Activated T-helper 1 cell treated with Interleukin-2 at 50 U/mL for 16 hours (primary cell): ENCODE results near the gene NAALADL2.

ENCODE experiments used
- DNase-seq: peaks from one replicate; pipeline ENCODE4 v3.0.0-alpha.2; 2020; ENCODE audit warnings: low read depth

The NAALADL2 gene

DNA sequence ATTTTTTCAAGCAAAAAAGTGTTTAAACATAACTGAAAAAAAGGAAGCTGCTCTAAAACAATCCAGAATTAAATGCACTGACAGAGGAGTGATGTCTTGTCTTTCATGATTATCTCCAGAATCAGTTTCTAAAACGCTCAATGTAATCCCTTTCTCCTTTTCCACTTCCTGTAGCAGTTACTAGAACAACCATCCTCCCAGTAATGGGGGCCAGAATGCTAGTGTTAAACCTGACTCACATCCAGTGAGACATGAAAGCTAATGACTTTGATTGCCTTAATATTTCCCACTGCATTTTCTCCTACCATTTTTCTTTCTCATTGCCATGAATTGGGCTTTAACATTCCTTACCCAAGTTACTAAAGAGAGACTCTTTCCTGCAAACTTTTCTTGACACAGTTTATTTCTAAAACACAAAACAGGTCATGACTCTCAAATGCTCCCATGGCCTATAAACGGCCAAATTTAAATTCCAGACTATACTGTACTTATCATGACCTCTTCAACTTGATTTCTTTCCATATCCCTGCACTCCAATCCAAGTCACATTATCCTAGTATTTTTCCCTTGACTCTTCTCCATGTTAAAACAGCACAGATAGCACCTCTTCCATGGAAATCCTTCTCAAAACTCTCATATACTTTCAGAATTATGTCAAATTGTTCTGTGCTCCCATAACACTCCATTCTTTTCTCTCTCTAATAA, 341.4 kb downstream of the NAALADL2 start:
- no peak for DNase-seq

DNA sequence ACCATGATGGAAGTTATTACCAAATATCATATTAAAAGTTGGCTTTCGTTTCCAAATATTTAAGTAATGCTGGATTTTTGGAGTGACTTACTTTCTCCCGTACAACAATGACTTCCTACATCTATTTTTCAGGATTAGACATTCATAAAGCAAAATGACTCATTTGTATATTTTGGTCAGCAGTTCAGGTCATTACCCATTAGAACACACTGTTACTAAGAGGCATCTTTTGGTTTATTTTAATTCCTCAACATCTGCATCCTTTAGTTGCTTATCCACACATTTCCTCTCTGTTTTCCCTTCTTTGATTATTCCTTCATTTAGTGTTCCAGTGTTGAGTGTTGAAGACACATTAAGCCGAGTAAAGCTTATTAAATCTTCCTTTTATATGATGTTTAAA, 348.2 kb downstream of the NAALADL2 start:
- DNase-seq = no peak

DNA sequence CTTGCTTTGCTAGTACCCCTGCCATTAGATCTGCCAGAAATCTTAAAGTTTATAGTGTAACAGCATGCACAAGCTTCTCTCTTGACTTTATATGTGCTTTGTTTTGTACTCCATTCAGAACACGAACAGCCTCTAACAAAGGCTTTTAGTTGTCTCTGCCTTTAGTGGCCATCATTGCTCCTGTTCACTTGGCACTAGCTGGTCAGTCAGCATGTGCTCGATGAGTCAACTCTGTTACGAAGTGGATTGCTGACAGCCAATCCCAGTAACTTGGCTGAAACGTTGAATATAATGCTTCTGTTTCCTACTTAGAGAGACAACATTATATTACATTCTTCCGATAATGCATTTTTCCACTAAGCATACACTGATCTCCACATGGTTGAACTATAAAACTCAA, 349.2 kb downstream of the NAALADL2 start:
- no peak for DNase-seq

DNA sequence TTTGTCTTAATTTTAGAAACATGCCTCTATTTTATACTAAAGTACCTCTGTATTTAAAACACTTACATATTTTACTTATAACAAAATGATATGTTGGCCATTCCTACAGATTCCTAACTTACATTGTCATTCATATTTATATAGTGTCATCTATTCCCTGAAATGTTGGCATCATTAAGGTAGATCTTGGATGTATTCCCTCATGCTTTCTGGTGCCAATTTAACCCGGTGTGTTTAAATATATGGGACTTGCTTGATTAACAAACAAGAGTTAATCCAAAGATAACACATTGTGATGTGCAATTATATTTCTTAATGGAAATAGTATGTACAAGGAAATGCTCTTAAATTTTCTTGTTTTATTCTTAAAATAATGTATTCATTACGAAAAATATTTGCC, 352.3 kb downstream of the NAALADL2 start:
- no peak for DNase-seq

DNA sequence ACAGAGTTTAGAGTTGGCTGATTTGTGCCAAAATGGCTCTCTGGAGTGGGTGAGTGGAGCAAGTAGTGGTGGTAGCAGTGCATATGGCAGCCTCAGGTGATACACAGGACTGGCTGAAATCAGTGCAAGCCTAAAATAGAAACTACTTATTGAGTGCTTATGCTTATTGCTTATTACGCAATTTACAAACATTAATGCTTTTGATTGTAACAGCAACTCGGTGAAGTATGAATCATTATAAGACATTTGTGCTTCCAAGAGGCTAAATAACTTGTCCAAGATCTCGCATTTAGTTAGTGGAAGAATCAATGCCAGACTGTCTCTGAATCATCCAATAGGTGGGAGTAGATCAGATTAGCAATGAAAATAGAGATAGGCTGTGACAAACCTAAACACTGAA, 353.8 kb downstream of the NAALADL2 start:
- no peak for DNase-seq

DNA sequence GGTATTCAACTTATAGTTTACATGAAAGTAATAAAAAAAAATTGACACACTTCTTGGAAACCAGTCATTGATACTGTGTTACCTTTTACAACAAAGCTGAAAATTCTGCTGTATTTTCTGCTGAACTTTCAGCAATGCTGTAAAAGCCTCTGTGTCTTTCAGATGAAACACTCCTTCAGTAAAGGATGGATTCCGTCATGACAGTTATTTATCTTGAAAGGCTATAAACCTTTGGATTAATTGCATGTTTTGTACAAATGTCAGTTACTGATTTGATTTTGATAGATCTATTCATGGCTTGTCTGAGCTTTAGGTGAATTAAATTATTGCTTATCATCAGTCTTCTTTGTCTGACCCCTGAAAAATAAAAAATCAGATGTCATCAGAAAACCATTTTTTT, 355.1 kb downstream of the NAALADL2 start:
- no peak for DNase-seq

DNA sequence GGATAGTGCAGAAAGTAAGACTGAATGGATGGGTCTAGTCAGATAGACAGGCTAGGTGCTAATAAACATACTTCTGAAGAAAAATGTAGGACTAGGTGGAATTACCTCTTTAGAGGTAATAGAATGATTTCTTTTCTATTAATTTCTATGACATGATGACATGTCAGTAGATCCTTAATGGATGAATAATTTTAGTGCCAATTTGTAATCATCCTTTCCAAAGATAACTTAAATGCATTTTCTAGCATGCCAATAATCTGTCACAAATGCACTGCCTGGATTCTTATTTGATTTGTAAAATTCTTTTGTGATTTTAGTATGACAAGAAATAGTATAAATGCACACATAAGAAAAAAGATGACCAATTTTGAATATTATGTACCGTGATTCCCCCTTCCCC, 356.7 kb downstream of the NAALADL2 start:
- DNase-seq = no peak

DNA sequence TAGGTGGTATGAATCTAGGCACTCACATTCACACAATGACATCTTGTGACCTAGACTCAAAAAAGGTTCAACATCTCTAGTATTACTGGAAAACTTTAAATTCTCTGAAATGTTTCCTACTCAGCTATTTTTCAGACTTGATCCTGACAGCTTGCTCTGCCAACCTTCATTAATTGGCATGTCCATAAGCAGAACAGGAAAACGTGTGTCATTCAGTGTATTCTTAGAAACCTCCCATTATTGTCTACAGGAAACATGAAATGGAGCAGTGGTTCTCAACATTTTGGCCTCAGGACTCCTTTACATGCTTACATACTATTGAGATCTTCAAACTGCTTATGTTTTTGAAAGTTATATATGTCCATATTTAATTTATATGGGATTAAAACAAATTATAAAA, 363.2 kb downstream of the NAALADL2 start:
- DNase-seq = no peak

DNA sequence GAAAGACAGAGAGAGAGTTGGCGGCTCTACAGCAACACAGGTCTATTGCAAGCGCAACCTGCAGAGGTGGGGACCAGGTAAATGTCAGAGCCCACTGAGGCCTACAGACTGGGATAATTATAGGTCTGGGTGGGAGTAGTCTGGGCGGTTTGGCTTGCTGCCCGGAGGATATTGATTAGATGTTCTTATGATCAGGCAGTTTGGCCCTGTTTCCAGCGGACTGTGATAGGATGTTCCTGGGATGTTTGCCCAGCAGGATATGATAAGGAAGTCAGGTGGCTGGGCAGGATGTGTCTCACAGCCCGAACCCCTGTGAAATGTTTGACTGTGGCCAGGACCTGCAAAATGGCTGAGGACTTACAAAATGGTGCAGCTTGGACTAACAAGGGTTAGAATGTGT, 364.9 kb downstream of the NAALADL2 start:
- no peak for DNase-seq

DNA sequence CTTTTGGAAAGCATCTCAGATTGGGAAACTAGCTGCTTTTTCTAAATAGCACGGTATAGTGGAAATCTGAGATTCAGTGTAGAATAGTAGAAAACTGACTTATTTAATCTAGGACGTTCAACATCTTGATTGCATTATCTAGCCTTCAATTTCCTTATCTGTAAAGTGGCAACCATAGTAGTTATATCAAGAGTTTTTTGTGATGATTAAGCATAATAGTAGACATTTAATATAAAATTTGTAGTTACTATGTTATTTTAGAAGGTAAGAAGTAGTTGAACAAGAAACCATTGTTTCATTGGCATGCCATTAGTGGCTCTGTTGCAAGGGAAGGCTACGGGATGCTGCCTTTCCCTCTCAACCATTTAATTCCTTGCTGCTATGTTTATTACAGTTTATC, 367.3 kb downstream of the NAALADL2 start:
- DNase-seq = no peak

DNA sequence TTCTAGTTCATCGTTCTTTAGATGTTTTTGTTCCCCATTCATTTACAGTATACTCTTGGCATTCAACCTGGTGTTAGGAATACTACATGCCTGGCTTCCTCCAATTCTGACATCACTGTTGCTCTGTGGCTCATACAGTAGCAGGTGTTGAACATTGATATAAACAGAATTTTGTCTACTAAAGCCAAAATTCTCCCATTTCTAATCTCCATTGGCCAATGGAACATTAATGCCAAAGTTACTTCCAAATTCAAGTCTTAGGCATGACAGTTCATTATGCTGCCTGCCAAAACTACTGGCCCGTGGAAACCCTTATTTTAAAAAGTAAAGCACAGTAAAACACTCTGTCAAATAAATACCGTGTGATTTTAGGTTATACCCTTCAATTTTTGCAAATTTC, 368.0 kb downstream of the NAALADL2 start:
- DNase-seq = no peak

DNA sequence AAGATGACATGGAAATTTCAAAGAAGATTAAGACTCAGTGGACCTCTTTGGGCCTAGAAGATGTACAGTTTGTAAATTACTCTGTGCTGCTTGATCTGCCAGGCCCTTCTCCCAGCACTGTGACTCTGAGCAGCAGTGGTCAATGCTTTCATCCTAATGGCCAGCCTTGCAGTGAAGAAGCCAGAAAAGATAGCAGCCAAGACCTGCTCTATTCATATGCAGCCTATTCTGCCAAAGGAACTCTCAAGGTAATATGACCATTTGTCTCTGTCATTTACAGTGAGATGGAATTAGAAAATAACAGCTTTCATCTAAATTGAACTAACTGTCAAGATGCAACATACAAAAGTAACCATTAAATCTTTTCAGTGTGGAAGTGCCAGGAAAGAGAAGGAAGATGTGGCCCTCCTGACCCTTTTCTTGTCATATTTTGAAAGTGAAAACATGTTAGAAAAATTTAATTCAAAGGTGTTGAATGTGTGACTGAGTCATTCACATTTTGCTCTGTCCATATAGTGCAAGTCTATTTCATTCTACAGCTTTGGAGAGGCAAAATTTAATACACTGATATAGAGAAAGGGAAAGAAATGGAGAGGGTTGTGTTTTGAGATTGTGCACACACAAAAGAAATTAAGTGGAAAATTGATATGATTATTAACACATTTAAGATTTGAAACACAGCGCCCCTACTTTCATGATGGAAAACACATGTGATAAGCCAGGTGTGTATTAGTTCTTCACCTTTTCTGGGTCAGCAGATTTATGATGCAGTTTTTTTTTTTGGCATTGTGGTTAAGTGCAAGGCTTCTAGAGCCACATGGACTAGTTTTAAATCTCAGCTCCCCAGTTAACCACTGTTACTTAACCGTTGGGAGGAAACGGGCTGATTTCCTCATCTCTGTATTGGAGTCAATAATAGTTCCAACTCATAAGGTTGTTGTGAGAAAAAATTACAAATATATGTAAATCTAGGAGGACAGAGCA, 375.1 kb downstream of the NAALADL2 start:
- no peak for DNase-seq

DNA sequence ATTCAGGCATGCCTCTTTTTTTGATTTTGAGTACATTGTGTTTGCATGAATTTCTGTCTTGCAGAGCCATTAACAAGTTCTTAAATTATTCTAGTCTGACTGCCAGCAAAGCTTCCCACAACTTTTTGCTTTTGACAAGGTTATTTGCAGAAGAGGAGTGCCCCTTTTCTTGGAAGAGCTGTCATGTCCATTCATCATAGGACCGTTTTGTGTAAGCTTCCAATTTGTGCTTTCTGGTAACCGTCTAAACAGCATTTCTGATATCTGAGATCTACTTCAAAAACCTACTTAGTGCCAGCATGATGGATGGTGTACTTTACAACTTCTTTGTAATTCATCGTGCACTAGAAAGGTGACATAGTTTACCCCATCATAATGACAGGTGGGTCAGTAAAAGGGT, 379.7 kb downstream of the NAALADL2 start:
- no peak for DNase-seq

DNA sequence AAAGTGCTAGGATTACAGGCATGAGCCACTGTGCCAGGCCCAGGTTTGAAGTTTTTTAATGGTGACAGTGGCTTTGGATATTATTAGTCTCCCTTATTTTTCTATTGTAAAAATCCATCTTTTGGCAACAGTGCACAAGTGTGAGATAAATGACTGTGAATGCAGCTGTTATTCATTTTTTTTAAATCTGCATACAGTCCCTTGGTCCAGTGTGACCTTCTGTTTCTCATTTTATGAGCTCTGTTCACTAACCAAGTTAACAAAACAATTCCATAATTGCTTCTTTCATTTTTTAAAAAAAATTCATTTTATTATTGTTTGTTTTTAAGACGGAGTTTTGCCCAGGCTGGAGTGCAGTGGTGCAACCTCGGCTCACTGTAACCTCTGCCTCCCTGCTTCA, 381.8 kb downstream of the NAALADL2 start:
- DNase-seq = no peak

DNA sequence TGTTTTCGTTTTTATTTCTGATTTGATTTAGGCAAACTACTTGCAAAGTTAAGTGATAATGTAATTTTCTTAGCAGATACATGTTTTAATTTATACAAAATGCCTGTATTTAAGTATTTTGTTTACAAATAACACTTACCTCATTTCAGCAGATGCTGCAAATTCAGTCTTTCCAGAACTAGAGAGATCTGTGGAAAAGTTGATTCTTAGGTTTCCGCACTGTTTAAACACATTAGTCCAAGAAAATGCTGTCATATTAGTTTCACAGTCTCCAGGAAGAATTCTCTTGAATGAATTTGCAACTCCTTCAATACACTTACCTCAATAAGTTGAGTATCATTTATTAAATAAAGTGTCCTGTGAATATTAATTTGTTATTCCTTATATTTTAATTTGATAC, 383.1 kb downstream of the NAALADL2 start:
- DNase-seq = no peak

DNA sequence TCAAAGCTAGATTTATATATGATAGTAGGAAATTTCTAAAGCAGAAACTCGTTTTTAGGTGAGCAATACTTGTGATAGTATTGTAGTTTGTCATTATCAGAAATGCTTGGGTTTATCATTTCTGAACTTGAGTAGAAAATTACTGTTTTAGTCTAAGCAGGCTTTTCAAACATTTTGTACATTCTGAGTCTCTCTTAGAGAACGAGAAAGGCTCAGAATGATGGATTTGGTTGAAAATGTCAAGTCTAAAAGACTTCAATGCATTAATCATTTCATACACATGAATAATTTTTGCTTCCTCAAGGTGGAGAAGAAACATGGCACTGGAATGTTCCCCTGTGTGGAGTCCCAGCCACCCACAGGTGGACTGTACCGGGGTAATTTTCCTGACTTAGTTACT, 387.1 kb downstream of the NAALADL2 start:
- DNase-seq = no peak

DNA sequence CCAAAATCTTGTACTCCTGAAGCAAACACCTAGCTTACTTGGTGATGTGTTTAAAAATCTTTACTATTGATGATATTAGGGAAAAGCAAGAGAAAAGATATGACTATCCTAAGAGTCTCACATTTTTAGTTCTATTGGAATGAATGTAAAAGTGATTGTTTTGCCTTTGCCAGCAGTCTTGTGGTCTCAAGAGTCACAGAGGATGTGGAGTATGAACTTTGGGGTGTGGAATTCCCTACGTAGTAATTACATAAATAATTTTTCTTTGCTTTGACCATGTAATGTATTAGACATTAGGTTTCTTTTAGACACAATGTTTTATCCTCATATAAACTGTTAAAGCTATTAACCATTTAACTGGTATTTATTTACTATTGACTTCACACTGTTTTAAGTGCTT, 387.6 kb downstream of the NAALADL2 start:
- no peak for DNase-seq

DNA sequence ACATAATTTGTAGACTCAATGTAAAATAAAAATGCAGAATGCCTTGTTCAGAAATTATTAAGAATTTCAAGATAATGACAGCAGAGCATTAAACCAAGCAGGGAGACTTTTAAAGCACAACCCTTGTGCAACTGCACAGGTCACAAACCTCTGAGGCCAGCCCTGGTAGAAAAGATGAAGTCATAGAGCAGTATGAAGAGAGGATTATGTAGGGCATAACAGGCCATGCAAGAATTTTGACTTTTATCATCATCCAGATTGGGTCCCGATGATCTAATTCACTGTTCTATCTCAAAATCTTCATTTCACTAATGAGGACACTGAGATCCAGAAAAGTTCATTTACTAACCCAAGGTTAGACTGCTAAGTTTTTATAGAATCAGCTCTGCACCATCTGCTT, 388.5 kb downstream of the NAALADL2 start:
- DNase-seq = no peak

DNA sequence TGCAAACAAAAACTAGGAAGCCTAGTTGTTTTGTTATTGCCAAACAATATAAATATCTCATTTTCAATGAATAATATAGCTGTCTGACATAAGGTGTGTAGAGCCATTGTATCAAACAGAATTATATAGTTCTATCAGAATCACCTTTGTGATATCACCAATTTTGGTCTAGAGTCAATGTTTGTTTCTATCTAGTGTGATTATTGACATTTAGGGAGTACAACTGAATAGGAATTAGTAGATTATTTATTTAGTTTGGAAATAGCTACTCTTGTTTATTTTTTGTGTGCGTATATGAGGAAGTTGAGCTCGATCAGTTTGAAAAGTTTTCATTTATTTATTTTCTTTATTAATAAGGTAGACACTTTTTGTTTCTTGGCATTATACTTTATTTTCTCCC, 389.7 kb downstream of the NAALADL2 start:
- no peak for DNase-seq

DNA sequence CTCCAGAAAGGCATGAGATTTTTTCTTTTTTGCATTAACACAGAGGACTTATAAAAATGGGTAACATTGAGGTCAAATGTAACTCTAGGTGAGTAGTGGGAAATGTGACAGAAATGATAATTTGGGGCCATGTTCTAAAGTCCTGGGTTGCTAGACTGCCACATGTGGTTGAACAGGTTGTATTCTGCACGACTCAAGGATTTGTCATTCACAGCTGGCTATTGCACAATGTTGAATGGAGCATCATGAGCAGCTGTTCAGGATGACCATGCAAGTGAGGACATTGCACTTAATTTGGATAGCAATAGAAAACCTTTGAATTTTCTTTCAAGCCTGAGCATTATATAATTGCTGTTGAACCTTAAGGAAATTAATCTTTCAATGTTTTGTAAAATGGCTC, 396.6 kb downstream of the NAALADL2 start:
- no peak for DNase-seq

DNA sequence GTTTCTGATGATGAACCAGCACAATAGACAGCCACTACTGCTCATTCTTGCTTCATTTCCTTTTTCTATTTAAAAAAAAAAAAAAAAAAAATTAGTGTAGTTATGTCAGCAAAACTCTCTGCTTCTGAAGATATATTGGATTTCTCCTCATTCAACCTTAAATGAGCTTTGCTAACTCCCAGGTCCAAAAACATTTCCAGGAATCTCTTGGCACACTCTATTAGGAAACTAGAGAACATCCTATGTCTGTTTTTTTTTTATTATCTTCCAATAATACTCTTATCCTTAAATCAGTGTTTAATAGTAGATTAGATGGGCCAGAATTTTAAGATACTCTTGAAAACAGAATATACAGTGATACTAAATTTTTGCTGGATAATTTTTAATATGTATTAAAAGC, 398.0 kb downstream of the NAALADL2 start:
- DNase-seq = no peak

DNA sequence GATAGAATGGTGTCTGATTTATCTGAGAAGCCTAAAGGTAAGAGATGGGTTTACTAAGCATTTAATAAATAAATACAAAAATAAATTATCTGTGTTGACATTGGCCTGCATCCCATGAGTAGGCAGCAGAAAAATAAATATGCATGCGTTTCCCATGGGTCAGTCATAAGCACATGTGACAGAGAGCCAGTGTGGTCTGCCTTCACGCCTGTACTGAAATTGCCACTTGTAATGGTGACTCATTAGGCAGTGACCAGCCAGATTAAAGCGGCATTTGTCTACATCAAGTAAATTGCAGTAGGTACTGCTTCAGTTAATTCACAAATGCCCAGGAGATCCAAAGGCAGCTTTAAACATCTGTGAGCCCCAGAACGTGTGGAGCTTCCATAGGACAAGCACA, 399.6 kb downstream of the NAALADL2 start:
- no peak for DNase-seq

DNA sequence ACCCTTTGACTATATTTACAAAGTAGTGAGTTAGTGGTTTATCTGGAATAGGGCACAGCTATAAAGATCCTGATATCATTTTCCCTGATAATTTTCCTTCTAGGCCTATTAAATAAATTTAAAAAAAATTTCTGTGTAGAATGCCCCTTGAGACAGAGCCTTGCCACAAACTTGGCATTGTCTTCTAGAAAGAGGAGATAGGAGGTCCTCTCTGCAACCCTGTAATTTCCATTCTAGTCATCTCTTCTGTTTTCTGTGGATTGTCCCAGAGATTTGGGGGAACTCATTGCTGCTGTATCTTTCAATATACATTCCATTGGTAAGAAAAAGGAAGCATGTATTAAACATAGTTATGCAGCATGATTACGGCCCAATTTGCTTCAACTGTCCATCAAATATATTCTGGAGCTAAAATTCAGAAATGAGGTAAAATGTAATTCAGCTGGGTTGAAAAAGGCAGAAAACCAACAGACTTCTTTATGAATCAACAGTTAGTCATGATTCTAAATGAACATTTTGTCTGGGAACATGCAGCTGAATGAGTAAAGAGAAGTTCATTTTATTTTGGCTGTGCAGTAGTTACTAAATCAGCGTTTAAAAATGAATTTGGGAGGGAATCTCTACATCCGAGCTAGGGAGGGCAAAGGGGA, 401.1 kb downstream of the NAALADL2 start:
- no peak for DNase-seq
